Measurements from ENCODE around the gene HEPHL1.
A peak's percentile ranks its signal among the peaks of the same experiment; 100 is the strongest.

HEPHL1 gene

GRCh38 chr11:94131047-94131717, 110.0 kb downstream of the HEPHL1 start:
- DNase-seq = no peak

DNA sequence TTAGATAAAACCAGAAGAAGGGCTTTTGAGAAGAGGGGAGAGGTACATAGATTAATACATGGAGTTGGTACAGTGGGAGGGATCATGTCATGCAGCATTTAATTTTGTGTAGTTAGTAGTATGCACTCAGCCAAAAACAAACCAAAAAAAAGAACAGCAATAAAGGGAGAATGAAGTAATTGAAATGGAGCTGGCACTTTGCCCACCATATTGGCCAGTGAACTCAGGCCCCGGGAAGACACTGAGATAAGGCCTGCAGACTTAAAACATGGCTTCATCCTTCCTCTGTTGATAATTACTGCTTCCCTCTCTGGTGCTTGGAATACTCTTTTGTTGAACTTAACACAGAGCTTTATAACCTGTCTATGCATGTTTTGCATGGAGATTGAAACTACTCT, 110.6 kb downstream of the HEPHL1 start:
- DNase-seq = no peak

GRCh38 chr11:94132152-94132558, 111.0 kb downstream of the HEPHL1 start:
- DNase-seq = peak in 1 of 2 experiments; percentile 55

DNA sequence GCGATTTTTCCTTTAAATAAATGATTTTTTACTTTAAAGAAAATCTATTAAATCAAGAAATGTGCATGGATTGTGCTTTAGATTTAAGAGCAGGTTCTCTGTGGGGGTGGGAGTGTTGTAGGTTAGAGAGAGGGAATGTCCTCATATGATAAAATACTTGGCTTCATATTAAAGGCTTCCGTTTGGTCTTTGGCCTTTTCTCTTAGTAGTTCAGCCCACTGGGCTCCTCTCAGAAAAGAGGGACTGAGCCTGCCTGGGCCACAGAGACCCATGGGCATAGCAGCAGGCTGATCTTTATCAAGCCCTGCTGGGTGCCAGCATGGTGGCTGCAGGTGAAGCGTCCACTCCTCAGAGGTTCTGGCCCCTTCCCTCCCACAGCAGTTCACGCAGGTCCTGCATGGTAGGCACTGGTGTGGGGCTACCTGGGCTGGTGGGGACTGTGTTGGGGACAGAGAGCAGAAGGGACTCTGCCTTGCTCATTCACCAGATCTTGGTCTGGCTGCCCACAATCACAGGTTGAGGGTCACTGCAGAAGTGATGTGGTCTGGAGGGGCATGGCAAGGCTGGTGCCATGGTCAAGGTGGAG, 111.8 kb downstream of the HEPHL1 start:
- no peak for DNase-seq

- no peak for DNase-seq
These were observed 112.6 kb downstream of the HEPHL1 start for GRCh38 chr11:94133752-94134151.

DNA sequence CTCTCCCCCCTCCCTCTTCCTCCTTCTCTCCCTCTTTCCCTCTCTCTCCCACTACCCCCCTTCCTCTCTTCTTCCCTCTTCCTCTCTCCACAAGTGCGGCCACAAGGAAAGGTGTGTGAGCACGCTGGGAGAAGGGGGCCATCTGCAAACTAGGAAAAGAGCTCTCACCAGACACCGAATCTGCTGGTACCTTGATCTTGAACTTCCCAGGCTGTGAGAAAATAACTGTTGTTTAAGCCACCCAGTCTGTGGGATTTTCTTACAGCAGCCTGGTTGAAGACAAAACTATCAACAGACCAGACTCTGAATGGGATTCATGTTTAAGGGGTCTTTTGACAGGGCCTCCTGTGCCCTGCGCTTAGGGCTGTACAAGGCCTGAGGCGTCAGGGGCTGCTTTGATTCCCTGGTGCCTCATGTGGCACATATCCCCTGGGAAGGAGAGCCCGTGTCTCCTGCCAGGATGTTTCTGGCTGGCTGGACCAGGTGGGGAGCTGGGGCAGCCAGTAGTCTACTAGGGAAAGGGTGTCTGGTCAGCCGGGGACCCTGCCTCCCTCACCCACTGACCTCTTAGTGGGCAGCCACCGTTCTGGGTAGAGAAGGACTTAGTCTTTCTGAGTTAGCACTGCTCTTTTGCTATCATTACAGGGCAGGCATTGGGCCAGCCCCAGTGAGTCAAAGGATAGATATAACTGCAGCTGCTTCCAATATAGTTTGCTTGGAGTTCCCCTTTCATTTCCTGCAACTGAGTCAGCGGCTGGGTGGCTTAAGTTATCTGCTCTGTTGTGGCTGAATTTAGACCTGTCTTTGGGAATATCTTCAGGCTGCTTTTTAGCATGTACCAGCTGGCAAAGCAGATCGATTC, 113.7 kb downstream of the HEPHL1 start:
- peak; percentile 70 to 96 for DNase-seq

GRCh38 chr11:94139416-94139815, 118.3 kb downstream of the HEPHL1 start:
- DNase-seq = no peak

- no peak for DNase-seq
These were observed 119.1 kb downstream of the HEPHL1 start for GRCh38 chr11:94140154-94140655.

DNA sequence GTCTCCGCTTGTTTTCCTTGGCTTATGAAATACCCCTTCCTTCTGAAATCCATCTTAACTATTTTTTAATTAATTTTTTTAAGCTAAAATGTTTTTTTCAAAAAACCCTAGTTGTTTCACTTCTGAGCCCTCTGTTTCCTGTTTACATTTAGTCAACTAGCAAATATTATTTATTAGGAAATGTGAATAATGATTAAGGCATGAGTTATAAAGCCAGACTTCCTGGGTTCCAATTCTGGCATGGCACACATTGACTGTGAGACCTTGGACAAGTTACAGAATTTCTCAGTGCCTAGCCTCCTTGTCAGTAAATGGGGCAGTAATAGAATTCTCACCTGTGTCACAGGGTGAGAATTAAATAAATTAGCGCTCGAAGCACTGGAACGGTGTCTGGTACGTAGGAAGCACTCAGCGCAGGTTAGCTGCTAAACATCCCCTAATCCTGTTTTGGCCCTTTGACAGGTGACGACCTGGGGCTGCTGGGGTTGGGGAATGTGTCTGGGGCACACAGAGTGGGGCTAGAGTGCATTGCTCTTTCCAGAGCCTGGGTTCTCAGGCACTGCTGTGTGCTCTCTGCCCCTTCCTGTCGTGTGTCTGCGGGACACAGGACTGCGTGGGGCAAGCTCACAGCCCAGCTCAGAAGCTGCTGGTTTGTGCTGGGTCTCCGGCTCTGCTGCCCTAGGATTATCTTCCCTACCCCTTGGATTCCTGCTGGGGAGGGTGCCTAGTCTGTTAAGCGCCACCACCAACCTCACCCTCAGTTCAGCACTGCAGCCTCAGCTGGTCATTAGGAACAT, 120.6 kb downstream of the HEPHL1 start:
- DNase-seq = no peak

- no peak for DNase-seq
These were observed 121.4 kb downstream of the HEPHL1 start for GRCh38 chr11:94142308-94143281.

DNA sequence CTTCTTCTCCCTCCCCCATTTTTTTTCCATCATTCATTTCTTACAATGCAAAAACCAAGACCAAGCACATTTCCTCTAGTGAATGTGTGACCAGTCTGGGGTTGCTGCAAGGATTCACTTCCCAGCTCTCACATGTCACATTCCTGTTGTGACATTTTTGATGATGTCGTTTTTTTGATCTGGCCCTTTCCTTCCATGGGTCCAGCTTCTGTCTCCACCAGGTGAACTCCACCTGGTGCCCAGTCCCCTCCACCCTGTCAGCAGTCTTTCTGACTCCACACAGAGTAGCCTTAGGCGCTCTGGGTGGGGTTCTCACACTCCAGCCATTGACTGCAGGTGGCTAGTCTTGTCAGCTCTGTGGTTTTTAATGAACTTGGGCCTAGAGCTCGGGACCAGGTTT, 123.1 kb downstream of the HEPHL1 start:
- no peak for DNase-seq

GRCh38 chr11:94144664-94145063, 123.5 kb downstream of the HEPHL1 start:
- DNase-seq = no peak

GRCh38 chr11:94145431-94145830, 124.3 kb downstream of the HEPHL1 start:
- DNase-seq = no peak

- no peak for DNase-seq
These were observed 124.8 kb downstream of the HEPHL1 start for GRCh38 chr11:94145916-94146315.

- no peak for DNase-seq
These were observed 126.3 kb downstream of the HEPHL1 start for GRCh38 chr11:94147433-94147845.

DNA sequence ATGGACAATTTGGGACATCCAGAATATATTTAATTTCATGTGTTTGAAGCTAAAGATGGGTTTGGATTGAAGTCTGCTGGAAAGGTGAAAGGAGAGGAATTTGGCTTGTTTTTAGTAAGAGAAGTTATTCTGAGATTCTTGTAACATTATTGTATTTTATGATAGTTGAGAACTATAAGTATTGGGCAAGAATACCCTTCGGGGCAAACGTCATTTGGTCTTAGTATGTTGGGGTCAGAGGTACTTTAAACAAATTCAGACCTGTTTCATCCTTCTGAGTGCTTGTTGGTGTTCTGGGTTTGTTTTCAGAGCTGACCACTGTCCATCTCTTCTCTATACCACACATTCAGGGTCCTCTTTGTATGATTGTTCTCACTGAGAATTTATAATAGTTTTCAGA, 127.0 kb downstream of the HEPHL1 start:
- no peak for DNase-seq

DNA sequence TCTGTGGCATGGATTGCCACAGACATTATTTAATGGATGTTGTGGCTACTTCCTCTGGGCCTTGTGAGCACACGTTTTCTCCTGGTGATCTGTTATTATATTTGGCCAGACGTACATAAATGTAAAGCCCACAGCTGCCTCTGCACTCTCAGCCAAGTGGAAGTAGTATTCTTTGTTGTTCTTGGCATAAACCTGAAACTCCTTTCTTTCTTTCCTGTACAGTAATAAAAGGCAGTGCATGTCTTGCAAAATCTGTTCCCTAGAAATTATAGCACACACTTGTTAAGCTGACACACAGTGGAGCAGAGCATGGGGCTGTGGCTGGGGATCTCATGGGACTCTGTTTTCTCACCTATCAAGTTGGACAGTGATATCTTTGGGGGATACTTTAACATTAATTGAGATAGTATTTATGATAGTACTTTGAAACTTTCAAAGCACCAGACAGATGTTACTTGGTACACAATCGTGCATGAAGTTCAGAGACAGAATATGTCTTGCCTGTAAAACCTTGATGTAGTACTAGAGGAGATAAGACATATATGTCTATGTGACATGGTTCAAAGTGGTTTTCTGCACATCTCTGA, 128.4 kb downstream of the HEPHL1 start:
- DNase-seq = no peak

- DNase-seq = no peak
These were observed 128.9 kb downstream of the HEPHL1 start for GRCh38 chr11:94150056-94150455.

- no peak for DNase-seq
These were observed 129.8 kb downstream of the HEPHL1 start for GRCh38 chr11:94150704-94151685.
